ENCODE results near the gene USP5.
"Not testable (repeated sequence)": the region's sequence is repeated elsewhere in the genome, so short reads cannot be mapped to it uniquely, and the experiment has no call there.

Gene USP5

GRCh38 chr12:6843118-6843902 is 8.6 kb upstream of the USP5 start:
- no peak for DNase-seq

- no peak for DNase-seq
Measured at GRCh38 chr12:6845395-6845794, 6.6 kb upstream of the USP5 start.

- DNase-seq, result no peak
Measured at GRCh38 chr12:6846316-6846869, 5.6 kb upstream of the USP5 start.

- no peak for DNase-seq
Measured at GRCh38 chr12:6847676-6848075, 4.3 kb upstream of the USP5 start.

- no peak for DNase-seq
Measured at GRCh38 chr12:6849427-6849826, 2.5 kb upstream of the USP5 start.

GRCh38 chr12:6849976-6850560 is 1.9 kb upstream of the USP5 start:
- no peak for DNase-seq

- no peak for DNase-seq
Measured at GRCh38 chr12:6850796-6851152, 1.2 kb upstream of the USP5 start.

- DNase-seq, result peak; percentile 99
Measured at GRCh38 chr12:6851153-6851920, 613 bp upstream of the USP5 start, which contains the start of gene CDCA3. TSS of gene CDCA3 (minus strand) at chr12:6851286. CDS start at chr12:6850952, 334 bp downstream.

GRCh38 chr12:6852651-6853354 is 853 bp downstream of the USP5 start:
- peak; percentile 73 for DNase-seq

GRCh38 chr12:6853626-6854025 is 1.7 kb downstream of the USP5 start:
- no peak for DNase-seq

GRCh38 chr12:6854036-6854435 is 2.1 kb downstream of the USP5 start:
- no peak for DNase-seq

GRCh38 chr12:6855322-6855721 is 3.4 kb downstream of the USP5 start:
- no peak for DNase-seq

GRCh38 chr12:6858799-6859198 is 6.8 kb downstream of the USP5 start:
- DNase-seq, result no peak

GRCh38 chr12:6860116-6860515 is 8.2 kb downstream of the USP5 start:
- DNase-seq, result no peak

GRCh38 chr12:6860942-6861341 is 9.0 kb downstream of the USP5 start:
- no peak for DNase-seq

- no peak for DNase-seq
Measured at GRCh38 chr12:6861391-6861790, 9.4 kb downstream of the USP5 start.

GRCh38 chr12:6863033-6863432 is 11.1 kb downstream of the USP5 start:
- no peak for DNase-seq

- DNase-seq, result peak; percentile 46
Measured at GRCh38 chr12:6863586-6864321, 11.8 kb downstream of the USP5 start.

GRCh38 chr12:6865307-6865706 is 13.4 kb downstream of the USP5 start:
- not testable (repeated sequence) for DNase-seq

GRCh38 chr12:6866163-6866919 is 14.4 kb downstream of the USP5 start:
- DNase-seq, result no peak

GRCh38 chr12:6866920-6867412 is 15.0 kb downstream of the USP5 start:
- no peak for DNase-seq
